Mesothelial cell of epicardium (in vitro differentiated cells): ENCODE results near the gene RPS15A. TPM values are rescaled to one million over a fixed set of nuclear protein-coding genes. Genes with fewer than 3 reads are reported as not detected.
A peak's percentile ranks its signal among the peaks of the same experiment; 100 is the strongest.

Experiments used
- DNase-seq, 2 experiments: peaks; one replicate each; pipeline ENCODE4 v3.0.0; 2021; ENCODE audit warnings: low spot score in 2 of 2; ENCODE audit not compliant: unreplicated experiment in 2 of 2
- H3K27ac Mint-ChIP-seq: 2 replicates; pipeline ENCODE4 v1.8.0; 2021; ENCODE audit warnings: mixed read lengths
- H3K27me3 Mint-ChIP-seq: 2 replicates; pipeline ENCODE4 v1.8.0; 2021; ENCODE audit warnings: low read depth, mixed read lengths
- H3K36me3 Mint-ChIP-seq: 2 replicates; pipeline ENCODE4 v1.8.0; 2021; ENCODE audit warnings: mixed read lengths
- H3K4me1 Mint-ChIP-seq: 2 replicates; pipeline ENCODE4 v1.8.0; 2021; ENCODE audit warnings: mixed read lengths
- H3K4me3 Mint-ChIP-seq: 2 replicates; pipeline ENCODE4 v1.8.0; 2021; ENCODE audit warnings: mild to moderate bottlenecking, moderate library complexity, mixed read lengths
- H3K9me3 Mint-ChIP-seq: 2 replicates; pipeline ENCODE4 v1.8.0; 2021; ENCODE audit warnings: mixed read lengths
- total RNA-seq: library from RNA; stranded (reverse); gene quantifications from 3 replicates; pipeline ENCODE4 v1.2.1, GENCODE V29; 2021
- TF ChIP-seq, protein P1 (sequence below): fragments of 200-600 bp; sonication (generic); IDR thresholded peaks from one replicate; pipeline ENCODE4 v1.5.0; 2021; ENCODE audit warnings: antibody characterized with exemption; ENCODE audit not compliant: unreplicated experiment

The RPS15A gene
- total RNA-seq, 1 donor from 2014 or later, result 1,664 TPM

DNA sequence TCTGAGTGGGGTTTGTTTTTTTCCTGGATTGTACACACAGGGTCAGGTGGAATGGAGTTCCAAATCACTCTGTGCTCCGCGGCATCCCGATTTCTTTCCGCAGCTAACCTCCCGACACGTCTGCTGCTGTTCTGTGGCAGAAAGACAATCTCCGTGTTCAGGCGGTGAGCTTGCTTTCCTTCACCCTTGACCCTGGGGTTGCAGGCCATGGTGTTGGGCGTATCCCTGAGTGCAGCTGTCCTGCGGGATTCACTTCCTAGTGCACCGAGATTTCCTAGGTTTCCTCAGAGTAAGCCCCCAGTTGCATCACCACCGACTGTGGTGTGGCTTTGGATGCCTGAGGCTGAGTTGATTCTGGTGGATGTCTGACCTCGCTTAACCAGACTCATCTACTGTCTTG, 19.0 kb upstream of the RPS15A start:
- H3K4me3 Mint-ChIP-seq, result no peak overlapping the region
- TF ChIP-seq, protein P1, sequence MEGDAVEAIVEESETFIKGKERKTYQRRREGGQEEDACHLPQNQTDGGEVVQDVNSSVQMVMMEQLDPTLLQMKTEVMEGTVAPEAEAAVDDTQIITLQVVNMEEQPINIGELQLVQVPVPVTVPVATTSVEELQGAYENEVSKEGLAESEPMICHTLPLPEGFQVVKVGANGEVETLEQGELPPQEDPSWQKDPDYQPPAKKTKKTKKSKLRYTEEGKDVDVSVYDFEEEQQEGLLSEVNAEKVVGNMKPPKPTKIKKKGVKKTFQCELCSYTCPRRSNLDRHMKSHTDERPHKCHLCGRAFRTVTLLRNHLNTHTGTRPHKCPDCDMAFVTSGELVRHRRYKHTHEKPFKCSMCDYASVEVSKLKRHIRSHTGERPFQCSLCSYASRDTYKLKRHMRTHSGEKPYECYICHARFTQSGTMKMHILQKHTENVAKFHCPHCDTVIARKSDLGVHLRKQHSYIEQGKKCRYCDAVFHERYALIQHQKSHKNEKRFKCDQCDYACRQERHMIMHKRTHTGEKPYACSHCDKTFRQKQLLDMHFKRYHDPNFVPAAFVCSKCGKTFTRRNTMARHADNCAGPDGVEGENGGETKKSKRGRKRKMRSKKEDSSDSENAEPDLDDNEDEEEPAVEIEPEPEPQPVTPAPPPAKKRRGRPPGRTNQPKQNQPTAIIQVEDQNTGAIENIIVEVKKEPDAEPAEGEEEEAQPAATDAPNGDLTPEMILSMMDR, result no peak
- peaks cover 45% of the 10 kb centered on the region for H3K36me3 Mint-ChIP-seq
- H3K4me1 Mint-ChIP-seq, result peaks cover under 1% of the 10 kb centered on the region
- no peaks in the 10 kb centered on the region for H3K27me3 Mint-ChIP-seq
- no peak overlapping the region for H3K27ac Mint-ChIP-seq
- H3K9me3 Mint-ChIP-seq, result no peaks in the 10 kb centered on the region
- no peak for DNase-seq

DNA sequence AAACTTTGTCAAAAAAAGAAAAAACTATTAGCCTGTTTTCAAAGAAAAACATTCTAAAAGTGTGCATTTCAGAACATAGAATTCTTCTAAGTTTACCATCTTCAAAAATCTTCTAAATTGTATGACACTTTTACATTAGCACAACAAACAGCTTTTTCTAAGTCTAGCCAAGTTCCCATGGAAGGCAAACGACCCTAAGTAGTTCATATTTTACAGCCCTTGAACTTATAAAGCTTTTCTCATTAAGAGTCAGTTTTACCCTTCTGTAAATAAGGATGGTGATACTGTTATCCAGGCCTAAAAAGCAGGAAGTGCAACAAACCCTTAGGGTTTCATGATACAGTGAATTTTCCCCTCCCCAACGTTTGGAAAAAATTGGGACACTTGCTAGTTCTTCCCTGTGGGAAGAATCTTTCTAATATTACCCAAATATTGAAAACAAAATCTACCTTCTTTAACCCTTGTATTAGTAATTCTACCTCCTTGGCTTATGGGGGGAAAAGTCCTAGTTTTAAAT, 15.2 kb upstream of the RPS15A start:
- Mint-ChIP-seq H3K4me1 (peaks cover 13% of the 10 kb centered on the region), H3K27me3 (no peaks in the 10 kb centered on the region), H3K36me3 (peaks cover 23% of the 10 kb centered on the region), H3K27ac (no peak overlapping the region), H3K9me3 (no peaks in the 10 kb centered on the region), H3K4me3 (no peak overlapping the region)
- TF ChIP-seq, protein P1, result no peak
- DNase-seq, result no peak

DNA sequence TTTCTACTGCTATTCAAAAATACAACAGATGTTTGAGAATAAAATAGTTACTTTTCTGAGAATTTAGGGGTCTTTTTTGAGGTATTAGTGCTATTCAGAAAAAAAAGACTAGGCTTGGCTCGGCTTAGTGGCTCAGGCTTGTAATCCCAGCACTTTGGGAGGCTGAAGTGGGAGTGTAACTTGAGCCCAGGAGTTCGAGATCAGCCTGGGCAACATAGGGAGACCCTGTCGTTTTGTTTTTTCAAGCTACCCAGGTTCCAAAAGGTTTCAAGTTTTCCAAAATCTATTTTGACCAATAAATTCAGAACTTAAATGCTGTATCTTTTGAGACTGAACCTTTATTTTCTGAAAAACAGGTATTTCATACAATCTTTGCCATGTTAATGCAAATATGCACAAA, 14.4 kb upstream of the RPS15A start:
- no peaks in the 10 kb centered on the region for H3K27me3 Mint-ChIP-seq
- peak overlapping the region; percentile 69 for H3K27ac Mint-ChIP-seq
- DNase-seq, result no peak
- H3K4me1 Mint-ChIP-seq, result peaks cover 21% of the 10 kb centered on the region
- H3K36me3 Mint-ChIP-seq, result peaks cover 16% of the 10 kb centered on the region
- H3K9me3 Mint-ChIP-seq, result no peaks in the 10 kb centered on the region
- H3K4me3 Mint-ChIP-seq, result no peak overlapping the region
- TF ChIP-seq, protein P1, result no peak

DNA sequence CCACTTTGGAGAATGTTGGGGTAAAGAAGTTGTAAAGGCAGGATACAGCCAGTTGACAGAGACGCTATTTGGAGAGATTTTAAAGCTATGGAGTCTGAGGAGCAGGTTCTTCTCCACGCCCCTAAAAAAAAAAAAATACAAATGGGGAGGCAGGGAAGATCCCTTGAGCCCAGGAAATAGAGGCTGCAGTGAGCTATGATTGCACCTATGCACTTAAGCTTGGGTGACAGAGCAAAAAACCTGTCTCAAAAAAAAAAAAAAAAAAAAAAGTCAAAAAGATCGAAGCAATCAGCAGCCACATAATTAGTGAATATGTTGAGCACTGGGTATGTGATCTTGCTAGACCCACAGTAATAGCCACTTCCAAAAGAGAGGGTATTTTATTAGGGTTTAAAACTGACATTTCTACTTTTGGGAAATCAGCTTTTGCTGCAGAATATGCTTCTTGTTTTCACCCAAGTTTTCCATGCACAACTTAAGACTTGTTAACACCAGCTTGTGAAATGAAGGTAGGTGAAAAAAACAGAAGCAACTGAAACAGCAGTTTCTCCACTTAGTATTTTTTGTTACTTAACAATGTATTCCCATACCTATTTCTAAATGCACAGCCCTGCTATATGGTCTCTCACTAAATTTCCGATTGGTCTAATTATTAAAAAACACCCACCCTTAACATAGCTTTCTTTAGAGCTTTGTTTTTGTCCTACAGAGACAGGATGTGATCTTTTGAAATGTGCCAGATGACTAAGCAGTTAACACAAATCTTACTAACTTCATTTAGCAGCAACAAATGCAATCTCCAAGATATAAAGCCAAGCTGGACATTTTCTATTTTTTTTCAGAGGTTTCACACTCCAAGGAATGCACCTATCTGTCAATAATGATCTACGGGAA, 13.7 kb upstream of the RPS15A start:
- DNase-seq, result no peak
- peak overlapping the region; percentile 69 for H3K27ac Mint-ChIP-seq
- no peak overlapping the region for H3K4me3 Mint-ChIP-seq
- TF ChIP-seq, protein P1, result no peak
- peaks cover 24% of the 10 kb centered on the region for H3K4me1 Mint-ChIP-seq
- no peaks in the 10 kb centered on the region for H3K9me3 Mint-ChIP-seq
- peaks cover 9% of the 10 kb centered on the region for H3K36me3 Mint-ChIP-seq
- no peaks in the 10 kb centered on the region for H3K27me3 Mint-ChIP-seq

DNA sequence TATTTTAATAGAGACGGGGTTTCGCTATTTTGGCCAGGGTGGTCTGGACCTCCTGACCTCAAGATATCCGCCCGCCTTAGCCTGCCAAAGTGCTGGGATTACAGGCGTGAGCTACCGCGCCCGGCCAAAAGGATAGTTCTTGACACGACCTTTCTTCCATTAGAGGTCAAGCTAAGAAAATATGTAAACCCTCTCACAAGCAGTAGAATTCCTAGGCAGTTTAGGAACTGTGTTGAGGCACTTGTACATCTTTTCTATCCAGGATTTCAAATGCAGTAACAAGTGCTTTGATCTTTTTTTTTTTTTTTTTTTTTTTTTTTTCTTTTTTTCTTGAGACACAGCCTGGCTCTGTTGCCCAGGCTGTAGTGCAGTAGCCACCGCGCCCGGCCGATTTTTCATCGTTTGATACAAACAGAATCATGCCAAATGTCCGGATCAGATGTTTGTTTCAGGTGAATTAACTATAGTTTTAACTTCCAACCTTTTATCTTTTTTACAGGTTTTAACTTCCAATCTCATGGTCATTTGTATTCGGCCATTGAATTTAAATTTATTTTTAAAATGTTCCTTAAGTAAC, 12.7 kb upstream of the RPS15A start:
- H3K4me1 Mint-ChIP-seq, result peaks cover 27% of the 10 kb centered on the region
- TF ChIP-seq, protein P1, result no peak

More for the DNA sequence above, 12.7 kb upstream of the RPS15A start:
- Mint-ChIP-seq H3K27ac (peak overlapping the region; percentile 52), H3K36me3 (peaks cover 4% of the 10 kb centered on the region), H3K4me3 (peak overlapping the region; percentile 97), H3K27me3 (no peaks in the 10 kb centered on the region), H3K9me3 (no peaks in the 10 kb centered on the region)
- DNase-seq, result no peak
